NT2/D1 (cell line): Measurements from ENCODE around the gene PIM3.

Experiments
- DNase-seq: peaks from one replicate; pipeline ENCODE4 v3.0.0-alpha.2; 2011; ENCODE audit warnings: low read depth, low spot score
- H3K27me3 ChIP-seq: 2 replicates; pipeline ENCODE4 v1.6.0; 2011; ENCODE audit warnings: mild to moderate bottlenecking; ENCODE audit not compliant: insufficient read length, insufficient read depth
- H3K36me3 ChIP-seq: 2 replicates; pipeline ENCODE4 v1.6.1; 2011; ENCODE audit warnings: mild to moderate bottlenecking, low read length, mixed read lengths; ENCODE audit not compliant: insufficient read depth, insufficient read length
- H3K4me1 ChIP-seq: 2 replicates; pipeline ENCODE4 v1.5.1; 2011; ENCODE audit not compliant: insufficient read depth, insufficient read length
- H3K4me3 ChIP-seq: 2 replicates; pipeline ENCODE4 v1.5.1; 2011; ENCODE audit warnings: low read depth; ENCODE audit not compliant: insufficient read length
- H3K9ac ChIP-seq: 2 replicates; pipeline ENCODE4 v1.6.0; 2011; ENCODE audit warnings: low read depth; ENCODE audit not compliant: insufficient read length
- H3K9me3 ChIP-seq: 2 replicates; pipeline ENCODE4 v1.5.1; 2011; ENCODE audit warnings: mild to moderate bottlenecking, low read length; ENCODE audit not compliant: insufficient read depth
- SUZ12 ChIP-seq: IDR thresholded peaks from 2 replicates; pipeline ENCODE4 v1.6.1; 2011; ENCODE audit not compliant: insufficient read length, insufficient read depth; ENCODE audit errors: extremely low read depth
- YY1 ChIP-seq: IDR thresholded peaks from 2 replicates; pipeline ENCODE4 v1.6.1; 2011; ENCODE audit not compliant: insufficient read length, insufficient read depth
- ZNF274 ChIP-seq: IDR thresholded peaks from 2 replicates; pipeline ENCODE4 v1.6.1; 2011; ENCODE audit warnings: mild to moderate bottlenecking, low read depth, low read length

Gene PIM3

GRCh38 chr22:49960159-49961004 is at the start of gene PIM3:
Gene PIM3 (plus strand): TSS chr22:49960772. CDS start chr22:49960948, 176 bp downstream.
- peak within 1 kb of the TSS; percentile 75 for H3K4me3 ChIP-seq
- TF ChIP-seq YY1: no peak
- no peak for TF ChIP-seq ZNF274
- TF ChIP-seq SUZ12: no peak
- peaks cover 3% of the 10 kb centered on the region for H3K27me3 ChIP-seq
- DNase-seq: peak; percentile 78
- no peaks in the 10 kb centered on the region for H3K9me3 ChIP-seq
- peaks cover 27% of the 10 kb centered on the region for H3K36me3 ChIP-seq
- peak within 1 kb of the TSS; percentile 88 for H3K9ac ChIP-seq
- H3K4me1 ChIP-seq: peaks cover 11% of the 10 kb centered on the region

GRCh38 chr22:49911881-49912625 is 48.5 kb upstream of the PIM3 start:
- H3K36me3 ChIP-seq: peaks cover 55% of the 10 kb centered on the region
- no peak for DNase-seq
- H3K27me3 ChIP-seq: no peaks in the 10 kb centered on the region
- TF ChIP-seq YY1: no peak
- TF ChIP-seq SUZ12: no peak
- TF ChIP-seq ZNF274: no peak
- H3K9ac ChIP-seq: no peak overlapping the region
- no peaks in the 10 kb centered on the region for H3K9me3 ChIP-seq
- H3K4me1 ChIP-seq: peaks cover 6% of the 10 kb centered on the region
- H3K4me3 ChIP-seq: no peak overlapping the region

DNA sequence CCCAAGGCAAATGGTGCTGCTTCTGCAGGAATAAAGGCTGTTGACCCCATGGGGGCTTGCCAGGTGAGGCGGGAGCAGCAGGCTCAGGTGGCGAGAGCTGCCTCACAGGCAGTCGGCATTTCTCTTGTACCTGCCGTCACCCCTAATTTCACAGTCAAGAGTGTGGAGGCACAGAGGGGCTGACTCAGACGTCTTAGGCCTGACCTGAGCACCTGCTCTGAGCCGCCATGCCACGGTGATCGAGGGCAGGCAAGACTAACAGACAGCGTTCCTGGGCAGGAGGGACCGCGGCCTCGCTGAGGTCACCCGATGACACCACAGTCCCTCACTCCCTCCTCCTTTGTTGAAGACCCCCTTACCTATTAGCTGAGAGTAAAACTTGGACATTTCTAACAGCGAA is 47.5 kb upstream of the PIM3 start:
- Histone ChIP-seq H3K36me3 (peaks cover 46% of the 10 kb centered on the region), H3K27me3 (no peaks in the 10 kb centered on the region), H3K4me3 (no peak overlapping the region), H3K9me3 (no peaks in the 10 kb centered on the region), H3K9ac (no peak overlapping the region), H3K4me1 (peaks cover 6% of the 10 kb centered on the region)
- no peak for DNase-seq
- TF ChIP-seq ZNF274 (no peak), SUZ12 (no peak), YY1 (no peak)

- Histone ChIP-seq H3K27me3 (no peaks in the 10 kb centered on the region), H3K4me1 (peaks cover 6% of the 10 kb centered on the region), H3K9me3 (no peaks in the 10 kb centered on the region), H3K9ac (no peak overlapping the region), H3K4me3 (no peak overlapping the region), H3K36me3 (peaks cover 45% of the 10 kb centered on the region)
- no peak for TF ChIP-seq YY1
- no peak for TF ChIP-seq SUZ12
- no peak for TF ChIP-seq ZNF274
- DNase-seq: no peak
These were observed 47.1 kb upstream of the PIM3 start for GRCh38 chr22:49913446-49913845.

DNA sequence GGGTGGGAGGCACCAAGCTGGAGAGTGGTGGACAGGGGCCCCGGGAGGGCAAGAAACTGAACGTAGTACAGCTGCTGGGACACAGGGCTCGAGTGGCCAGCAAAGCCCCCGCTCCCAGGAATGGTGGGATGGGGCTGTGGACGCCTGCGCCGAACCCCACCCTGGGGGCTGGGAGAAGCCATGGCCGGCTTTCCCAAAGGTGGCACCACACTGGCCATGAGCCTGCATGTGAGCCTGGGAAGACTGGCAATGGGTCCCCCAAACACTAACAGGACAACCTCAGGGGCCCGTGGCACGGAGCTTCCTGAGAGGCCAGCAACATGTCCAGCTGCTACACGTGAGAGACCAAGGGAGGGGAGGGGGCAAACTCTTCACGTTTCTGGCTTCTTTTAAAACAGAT is 46.3 kb upstream of the PIM3 start:
- no peak overlapping the region for H3K9ac ChIP-seq
- H3K9me3 ChIP-seq: no peaks in the 10 kb centered on the region
- H3K27me3 ChIP-seq: no peaks in the 10 kb centered on the region
- peaks cover 10% of the 10 kb centered on the region for H3K4me1 ChIP-seq
- DNase-seq: no peak
- peaks cover 41% of the 10 kb centered on the region for H3K36me3 ChIP-seq
- H3K4me3 ChIP-seq: no peak overlapping the region
- no peak for TF ChIP-seq YY1
- no peak for TF ChIP-seq ZNF274
- TF ChIP-seq SUZ12: no peak

- TF ChIP-seq SUZ12 (no peak), ZNF274 (no peak), YY1 (no peak)
These were observed 45.0 kb upstream of the PIM3 start for GRCh38 chr22:49915610-49916009.

GRCh38 chr22:49916831-49917230 is 43.7 kb upstream of the PIM3 start:
- no peak for TF ChIP-seq ZNF274
- peaks cover 41% of the 10 kb centered on the region for H3K36me3 ChIP-seq
- H3K4me3 ChIP-seq: peak overlapping the region; percentile 21
- H3K9ac ChIP-seq: no peak overlapping the region
- no peaks in the 10 kb centered on the region for H3K27me3 ChIP-seq
- peaks cover 7% of the 10 kb centered on the region for H3K4me1 ChIP-seq
- H3K9me3 ChIP-seq: no peaks in the 10 kb centered on the region
- no peak for DNase-seq

More at GRCh38 chr22:49915610-49916009, 45.0 kb upstream of the PIM3 start:
- Histone ChIP-seq H3K36me3 (peaks cover 38% of the 10 kb centered on the region), H3K9me3 (no peaks in the 10 kb centered on the region), H3K27me3 (no peaks in the 10 kb centered on the region), H3K9ac (no peak overlapping the region), H3K4me1 (peaks cover 7% of the 10 kb centered on the region), H3K4me3 (no peak overlapping the region)
- no peak for DNase-seq
